ENCODE results near the gene DCAF5. TPM values are rescaled to one million over a fixed set of nuclear protein-coding genes. Genes with fewer than 3 reads are reported as not detected.
"Not testable (repeated sequence)": the region's sequence is repeated elsewhere in the genome, so short reads cannot be mapped to it uniquely, and the experiment has no call there.

The DCAF5 gene
- total RNA-seq, result 22.4 TPM
- polyA plus RNA-seq (ENCODE audit: insufficient read depth in 1 of 8, insufficient read length in 8 of 8, low replicate concordance in 1 of 8), result 10 to 100 TPM; 33.6 to 43.1 (median 38.7) TPM
- long read RNA-seq, donor 1, full-length matches to known transcripts, result 3 of 20 reads
- long read RNA-seq, donor 1, partial matches to known transcripts, result 17 of 20 reads
- long read RNA-seq, donor 1, other reads (novel, unspliced or antisense), result 0 of 20 reads
- long read RNA-seq, donor 2, full-length matches to known transcripts, result 3 of 3 reads
- long read RNA-seq, donor 2, partial matches to known transcripts, result 0 of 3 reads
- long read RNA-seq, donor 2, other reads (novel, unspliced or antisense), result 0 of 3 reads
- long read RNA-seq, donor 3, full-length matches to known transcripts, result 17 of 17 reads
- long read RNA-seq, donor 3, partial matches to known transcripts, result 0 of 17 reads
- long read RNA-seq, donor 3, other reads (novel, unspliced or antisense), result 0 of 17 reads
- long read RNA-seq, donor 4, full-length matches to known transcripts, result 6 of 6 reads
- long read RNA-seq, donor 4, partial matches to known transcripts, result 0 of 6 reads
- long read RNA-seq, donor 4, other reads (novel, unspliced or antisense), result 0 of 6 reads
- long read RNA-seq, donor 5, full-length matches to known transcripts, result 13 of 13 reads
- long read RNA-seq, donor 5, partial matches to known transcripts, result 0 of 13 reads
- long read RNA-seq, donor 5, other reads (novel, unspliced or antisense), result 0 of 13 reads
- long read RNA-seq, donor 6, full-length matches to known transcripts, result 9 of 9 reads
- long read RNA-seq, donor 6, partial matches to known transcripts, result 0 of 9 reads
- long read RNA-seq, donor 6, other reads (novel, unspliced or antisense), result 0 of 9 reads
- long read RNA-seq, donor 7, full-length matches to known transcripts, result 7 of 7 reads
- long read RNA-seq, donor 7, partial matches to known transcripts, result 0 of 7 reads
- long read RNA-seq, donor 7, other reads (novel, unspliced or antisense), result 0 of 7 reads
- long read RNA-seq, donor 8, full-length matches to known transcripts, result 9 of 9 reads
- long read RNA-seq, donor 8, partial matches to known transcripts, result 0 of 9 reads
- long read RNA-seq, donor 8, other reads (novel, unspliced or antisense), result 0 of 9 reads
- long read RNA-seq, donor 9, full-length matches to known transcripts, result 3 of 3 reads
- long read RNA-seq, donor 9, partial matches to known transcripts, result 0 of 3 reads
- long read RNA-seq, donor 9, other reads (novel, unspliced or antisense), result 0 of 3 reads
- long read RNA-seq, donor 10, full-length matches to known transcripts, result 11 of 11 reads
- long read RNA-seq, donor 10, partial matches to known transcripts, result 0 of 11 reads
- long read RNA-seq, donor 10, other reads (novel, unspliced or antisense), result 0 of 11 reads
- long read RNA-seq, donor 11, full-length matches to known transcripts, result 5 of 20 reads
- long read RNA-seq, donor 11, partial matches to known transcripts, result 15 of 20 reads
- long read RNA-seq, donor 11, other reads (novel, unspliced or antisense), result 0 of 20 reads

GRCh38 chr14:69152902-69153151, at the start of gene DCAF5:
TSS of gene DCAF5 (minus strand) at chr14:69153119. CDS start at chr14:69152978, 141 bp downstream.
- no peaks in the 10 kb centered on the region for H3K27me3 ChIP-seq (ENCODE audit: control insufficient read depth, insufficient read depth, low read length)
- no peak for DNase-seq
- H3K4me3 ChIP-seq (ENCODE audit: low read length), result peak within 1 kb of the TSS; percentile 98
- peaks cover 4% of the 10 kb centered on the region for H3K36me3 ChIP-seq (ENCODE audit: control insufficient read depth, insufficient read depth, low read length)
- peaks cover 10% of the 10 kb centered on the region for H3K4me1 ChIP-seq (ENCODE audit: control insufficient read depth, insufficient read depth, low read length)
- WGBS (ENCODE audit: insufficient coverage), result 0% methylated on average over 18 of the region's 26 CpGs
- peak within 1 kb of the TSS; percentile 97 for H3K27ac ChIP-seq (ENCODE audit: low read length)
- H3K9me3 ChIP-seq (replicated peaks; ENCODE audit: control insufficient read depth, low read depth, low read length), result no peaks in the 10 kb centered on the region

DNA sequence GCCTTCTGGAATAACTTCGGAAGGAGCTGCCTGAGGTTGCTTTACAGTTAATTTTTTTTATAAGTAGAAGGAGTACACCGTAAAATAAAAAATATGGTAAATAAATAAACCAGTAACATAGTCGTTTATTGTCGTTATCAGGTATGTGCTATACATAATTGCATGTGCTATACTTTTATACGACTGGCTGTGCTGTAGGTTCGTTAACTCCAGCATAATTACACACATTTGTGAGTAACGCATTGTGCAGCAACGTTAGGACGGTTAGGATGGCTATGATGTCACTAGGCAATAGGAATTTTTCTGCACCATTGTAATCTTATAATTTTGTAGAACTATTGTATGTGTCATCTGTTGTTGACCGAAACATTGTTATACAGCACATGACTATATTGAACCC, 46.9 kb upstream of the DCAF5 start:
- WGBS (ENCODE audit: insufficient coverage), result no CpG with 5 or more reads among the region's 10 CpGs
- Histone ChIP-seq H3K36me3 (ENCODE audit: control insufficient read depth, insufficient read depth, low read length) (no peaks in the 10 kb centered on the region), H3K4me3 (ENCODE audit: low read length) (no peak overlapping the region), H3K4me1 (ENCODE audit: control insufficient read depth, insufficient read depth, low read length) (no peaks in the 10 kb centered on the region), H3K27ac (ENCODE audit: low read length) (no peak overlapping the region), H3K9me3 (replicated peaks; ENCODE audit: control insufficient read depth, low read depth, low read length) (no peaks in the 10 kb centered on the region), H3K27me3 (ENCODE audit: control insufficient read depth, insufficient read depth, low read length) (no peaks in the 10 kb centered on the region)
- no peak for DNase-seq

DNA sequence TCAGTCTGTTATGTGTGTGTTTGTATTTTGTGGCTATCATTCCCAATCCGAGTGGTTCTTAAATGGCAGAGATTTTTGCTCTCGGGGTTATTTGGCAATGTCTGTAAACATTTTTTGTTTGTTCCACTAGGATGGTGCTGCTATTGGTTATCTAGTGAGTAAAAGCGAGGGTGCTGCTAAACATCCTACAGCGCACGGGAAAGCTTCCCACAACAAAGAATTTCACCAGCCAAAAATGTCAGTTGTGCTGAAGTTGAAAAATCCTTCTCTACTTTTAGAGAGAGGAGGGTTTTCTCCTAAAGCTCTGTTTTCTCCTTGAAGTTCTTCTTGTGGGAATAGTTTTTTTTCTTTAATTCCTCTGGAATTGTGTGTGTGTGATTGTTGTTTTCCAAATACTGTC, 40.8 kb upstream of the DCAF5 start:
- WGBS (ENCODE audit: insufficient coverage), result no CpG with 5 or more reads among the region's 5 CpGs
- no peak for DNase-seq
- H3K27ac ChIP-seq (ENCODE audit: low read length), result no peak overlapping the region
- H3K27me3 ChIP-seq (ENCODE audit: control insufficient read depth, insufficient read depth, low read length), result no peaks in the 10 kb centered on the region
- H3K4me1 ChIP-seq (ENCODE audit: control insufficient read depth, insufficient read depth, low read length), result no peaks in the 10 kb centered on the region
- H3K4me3 ChIP-seq (ENCODE audit: low read length), result no peak overlapping the region
- H3K9me3 ChIP-seq (replicated peaks; ENCODE audit: control insufficient read depth, low read depth, low read length), result no peaks in the 10 kb centered on the region
- no peaks in the 10 kb centered on the region for H3K36me3 ChIP-seq (ENCODE audit: control insufficient read depth, insufficient read depth, low read length)

DNA sequence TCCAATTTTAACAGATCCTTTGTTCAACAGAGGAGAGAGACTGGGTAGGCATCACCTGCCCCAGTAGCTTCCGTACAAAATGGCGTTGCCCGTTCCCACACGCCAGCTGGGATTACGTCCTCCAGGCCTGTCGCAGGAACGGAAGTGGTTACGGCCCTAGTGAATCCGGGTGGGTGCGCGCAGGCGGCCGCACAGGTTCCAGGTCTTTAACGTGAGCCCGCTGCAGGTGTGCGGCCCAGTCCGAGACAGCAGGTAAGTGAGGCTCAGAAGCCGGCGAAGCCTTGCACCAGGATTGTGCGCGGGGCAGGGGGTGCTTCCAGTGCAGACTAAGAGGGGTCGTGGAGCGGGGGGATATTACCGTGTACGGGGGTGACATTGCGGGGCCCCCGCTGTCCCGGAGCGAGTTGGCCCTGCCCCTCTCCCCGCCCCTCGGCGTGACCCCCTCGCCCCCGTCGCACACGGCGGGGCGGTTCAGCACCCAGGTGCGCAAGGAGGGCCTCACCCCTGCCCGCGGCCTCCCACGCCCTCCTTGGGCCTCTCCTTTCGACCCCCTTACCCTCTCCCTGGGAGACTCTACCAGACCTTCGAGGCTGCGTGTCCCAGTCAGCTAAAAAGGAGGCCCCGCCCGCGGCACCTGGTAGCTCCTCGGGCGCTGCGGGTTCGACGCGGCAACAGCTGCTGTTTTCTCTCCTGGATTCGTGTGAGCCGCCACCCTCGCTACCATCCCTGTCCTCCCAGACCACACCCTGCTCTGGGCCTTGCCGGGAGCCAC, 38.6 kb upstream of the DCAF5 start, which contains the start of gene EXD2:
Gene EXD2 (plus strand): TSS at position 159 of the 772 bp plus-strand sequence. CDS start 17,973 bp downstream, outside the sequence.
- DNase-seq, result peak; percentile 94
- Histone ChIP-seq H3K9me3 (replicated peaks; ENCODE audit: control insufficient read depth, low read depth, low read length) (no peaks in the 10 kb centered on the region), H3K4me3 (ENCODE audit: low read length) (peak within 1 kb of the TSS; percentile 94), H3K27ac (ENCODE audit: low read length) (peak within 1 kb of the TSS; percentile 71), H3K27me3 (ENCODE audit: control insufficient read depth, insufficient read depth, low read length) (no peaks in the 10 kb centered on the region), H3K36me3 (ENCODE audit: control insufficient read depth, insufficient read depth, low read length) (no peaks in the 10 kb centered on the region), H3K4me1 (ENCODE audit: control insufficient read depth, insufficient read depth, low read length) (no peaks in the 10 kb centered on the region)
- under 1% methylated on average over 58 of the region's 58 CpGs for WGBS (ENCODE audit: insufficient coverage)

DNA sequence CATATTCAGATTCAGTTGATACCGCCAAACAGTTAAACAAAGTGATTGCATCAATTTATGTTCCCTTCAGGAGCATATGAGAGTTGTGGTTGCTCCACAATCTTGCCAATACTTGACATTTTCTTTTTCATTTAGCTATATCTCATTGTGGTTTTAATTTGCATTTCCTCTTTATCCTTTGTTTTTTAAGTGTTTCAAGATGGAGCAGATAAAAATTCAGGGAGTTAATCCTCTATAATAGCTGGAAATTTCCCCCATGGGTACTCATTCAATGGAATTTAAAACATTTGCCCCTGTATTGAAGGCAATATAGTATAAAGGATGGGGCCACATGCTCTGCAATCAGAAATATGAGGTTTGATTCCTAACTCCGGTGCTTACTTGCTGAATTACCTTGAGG, 37.3 kb upstream of the DCAF5 start:
- no CpG with 5 or more reads among the region's 2 CpGs for WGBS (ENCODE audit: insufficient coverage)

GRCh38 chr14:69183735-69184134, 30.8 kb upstream of the DCAF5 start:
- WGBS (ENCODE audit: insufficient coverage), result 83% methylated on average over 1 of the region's 4 CpGs
- Histone ChIP-seq H3K4me1 (ENCODE audit: control insufficient read depth, insufficient read depth, low read length) (no peaks in the 10 kb centered on the region), H3K27ac (ENCODE audit: low read length) (no peak overlapping the region), H3K4me3 (ENCODE audit: low read length) (no peak overlapping the region), H3K36me3 (ENCODE audit: control insufficient read depth, insufficient read depth, low read length) (no peaks in the 10 kb centered on the region), H3K27me3 (ENCODE audit: control insufficient read depth, insufficient read depth, low read length) (peaks cover 3% of the 10 kb centered on the region), H3K9me3 (replicated peaks; ENCODE audit: control insufficient read depth, low read depth, low read length) (no peaks in the 10 kb centered on the region)
- no peak for DNase-seq

More for the DNA sequence above, 37.3 kb upstream of the DCAF5 start:
- H3K27me3 ChIP-seq (ENCODE audit: control insufficient read depth, insufficient read depth, low read length), result peaks cover 3% of the 10 kb centered on the region
- H3K9me3 ChIP-seq (replicated peaks; ENCODE audit: control insufficient read depth, low read depth, low read length), result no peaks in the 10 kb centered on the region
- H3K27ac ChIP-seq (ENCODE audit: low read length), result no peak overlapping the region
- H3K4me3 ChIP-seq (ENCODE audit: low read length), result no peak overlapping the region
- no peaks in the 10 kb centered on the region for H3K4me1 ChIP-seq (ENCODE audit: control insufficient read depth, insufficient read depth, low read length)
- no peaks in the 10 kb centered on the region for H3K36me3 ChIP-seq (ENCODE audit: control insufficient read depth, insufficient read depth, low read length)
- DNase-seq, result no peak

- H3K36me3 ChIP-seq (ENCODE audit: control insufficient read depth, insufficient read depth, low read length); DNase-seq; H3K9me3 ChIP-seq (replicated peaks; ENCODE audit: control insufficient read depth, low read depth, low read length); H3K4me1 ChIP-seq (ENCODE audit: control insufficient read depth, insufficient read depth, low read length); H3K4me3 ChIP-seq (ENCODE audit: low read length); H3K27me3 ChIP-seq (ENCODE audit: control insufficient read depth, insufficient read depth, low read length); H3K27ac ChIP-seq (ENCODE audit: low read length): not testable (repeated sequence)
- WGBS (ENCODE audit: insufficient coverage), result no CpG with 5 or more reads among the region's 1 CpG
Measured at GRCh38 chr14:69182580-69182979, 29.7 kb upstream of the DCAF5 start.

DNA sequence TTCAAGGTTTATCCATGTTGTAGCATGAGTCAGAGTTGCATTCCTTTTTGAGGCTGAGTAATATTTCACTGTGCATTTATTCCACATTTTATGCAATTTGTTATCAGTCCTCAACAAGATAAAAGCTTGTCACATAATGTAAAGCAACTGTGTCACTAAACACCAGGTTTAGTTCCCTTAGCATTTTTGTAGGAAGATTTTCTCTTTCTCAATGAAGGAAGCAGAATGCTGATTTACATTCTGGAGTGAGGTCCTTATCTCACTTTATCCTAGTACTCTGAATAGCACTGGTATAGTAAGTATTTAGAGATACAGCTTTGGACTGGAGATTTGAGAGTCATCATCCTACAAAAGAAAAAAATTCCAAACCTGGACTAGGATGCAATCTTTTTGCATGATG, 28.6 kb upstream of the DCAF5 start:
- Histone ChIP-seq H3K4me1 (ENCODE audit: control insufficient read depth, insufficient read depth, low read length) (no peaks in the 10 kb centered on the region), H3K27me3 (ENCODE audit: control insufficient read depth, insufficient read depth, low read length) (peaks cover 3% of the 10 kb centered on the region)

GRCh38 chr14:69175130-69175529, 22.2 kb upstream of the DCAF5 start:
- Histone ChIP-seq H3K4me3 (ENCODE audit: low read length) (no peak overlapping the region), H3K27ac (ENCODE audit: low read length) (no peak overlapping the region), H3K9me3 (replicated peaks; ENCODE audit: control insufficient read depth, low read depth, low read length) (no peaks in the 10 kb centered on the region), H3K36me3 (ENCODE audit: control insufficient read depth, insufficient read depth, low read length) (no peaks in the 10 kb centered on the region), H3K27me3 (ENCODE audit: control insufficient read depth, insufficient read depth, low read length) (no peaks in the 10 kb centered on the region), H3K4me1 (ENCODE audit: control insufficient read depth, insufficient read depth, low read length) (no peaks in the 10 kb centered on the region)
- no peak for DNase-seq

More for the DNA sequence above, 28.6 kb upstream of the DCAF5 start:
- DNase-seq, result no peak
- Histone ChIP-seq H3K9me3 (replicated peaks; ENCODE audit: control insufficient read depth, low read depth, low read length) (no peaks in the 10 kb centered on the region), H3K4me3 (ENCODE audit: low read length) (no peak overlapping the region), H3K36me3 (ENCODE audit: control insufficient read depth, insufficient read depth, low read length) (no peaks in the 10 kb centered on the region), H3K27ac (ENCODE audit: low read length) (no peak overlapping the region)

All from muscle of leg (tissue), 16 donors.